NCI-H2227 treated with DMSO at 0.1 percent for 48 hours (cell line): ENCODE data around the gene CHRDL2.
A peak's percentile ranks its signal among the peaks of the same experiment; 100 is the strongest.

Experiments
- DNase-seq: peaks from one replicate; lab custom pipeline; 2025; lab: John Stamatoyannopoulos, UW

Gene CHRDL2

DNA sequence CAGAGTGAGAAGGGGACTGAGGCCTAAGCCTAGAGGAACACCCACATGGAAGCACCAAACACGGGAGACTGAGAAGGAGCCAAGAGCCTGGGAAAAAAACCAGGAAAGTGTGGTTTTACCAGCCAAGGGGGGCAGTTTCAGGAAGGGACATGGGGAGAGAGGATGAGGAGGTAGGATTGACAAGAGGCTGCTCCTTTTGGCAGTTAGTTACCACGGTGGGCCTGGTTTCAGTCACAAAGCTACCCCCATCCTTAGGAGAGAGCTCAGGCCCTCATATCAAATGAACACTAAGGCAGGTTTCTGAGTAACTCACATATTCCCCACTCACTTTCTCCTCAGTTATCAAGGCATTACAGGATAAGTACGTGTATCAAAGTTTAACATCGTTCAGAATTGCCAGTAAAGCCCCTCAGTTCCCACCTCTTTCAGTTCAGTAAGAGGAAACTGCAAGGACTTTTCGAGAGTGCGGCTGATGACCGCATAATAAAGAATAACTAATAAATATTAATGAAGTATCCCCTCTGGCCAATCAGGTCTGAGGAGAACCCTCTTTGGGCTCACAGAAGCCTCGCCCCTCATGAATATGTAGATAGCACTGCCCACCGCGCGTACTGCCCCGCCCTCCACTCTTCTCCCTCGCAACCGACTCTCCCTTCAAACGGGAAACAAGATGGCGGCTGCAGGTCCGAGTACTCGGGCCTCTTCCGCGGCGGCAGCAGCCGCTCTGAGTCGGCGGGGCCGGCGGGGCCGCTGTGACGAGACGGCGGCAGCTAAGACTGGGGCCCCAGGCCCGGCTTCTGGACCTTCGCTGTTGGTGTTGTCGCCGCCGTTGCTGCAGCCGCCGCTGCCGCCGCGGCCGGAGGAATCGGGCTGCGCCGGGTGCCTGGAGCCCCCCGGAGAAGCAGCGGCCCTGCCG, 17.2 kb upstream of the CHRDL2 start, which contains the start of gene RNF169:
TSS of gene RNF169 (plus strand) at position 639 of the 916 bp plus-strand sequence. CDS start at position 671, 32 bp downstream.
- DNase-seq, result peak; percentile 96

DNA sequence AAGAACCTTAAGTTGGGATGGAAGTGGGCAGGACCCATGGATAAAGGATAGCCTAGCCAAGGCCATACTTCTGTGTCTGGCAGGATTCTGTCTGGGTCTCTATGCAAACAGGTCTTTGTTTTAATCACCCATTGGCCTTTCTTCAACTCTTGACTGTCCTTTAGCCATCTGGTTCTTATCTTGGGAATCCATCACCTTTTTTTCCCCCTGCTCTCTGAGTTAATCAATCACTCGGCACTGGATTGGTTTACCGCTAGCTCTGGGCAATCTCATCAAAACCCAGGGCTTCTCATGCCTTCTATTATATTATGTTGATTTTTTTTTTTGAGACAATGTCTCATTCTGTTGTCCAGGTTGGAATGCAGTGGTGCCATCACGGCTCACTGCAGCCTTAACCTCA, 15.6 kb upstream of the CHRDL2 start:
- DNase-seq, result no peak

DNA sequence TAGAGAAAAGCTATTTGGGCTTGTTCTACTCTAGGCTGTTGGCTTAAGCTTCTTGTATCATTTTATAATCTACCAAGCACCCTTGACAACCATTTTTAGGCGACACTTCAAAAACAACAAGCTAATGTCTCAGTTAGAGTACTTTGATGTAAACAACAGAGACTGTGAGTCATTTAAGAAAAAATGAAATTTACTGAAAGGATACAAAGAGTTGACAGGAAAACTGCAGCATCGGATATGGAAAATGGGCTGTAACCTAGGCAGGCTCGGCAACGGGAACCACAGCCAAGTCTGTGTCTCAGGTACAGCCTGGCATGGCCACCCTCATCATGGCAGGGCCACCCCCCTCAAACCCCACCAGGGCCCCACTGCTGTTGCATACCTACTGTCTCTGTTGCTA, 13.1 kb upstream of the CHRDL2 start:
- DNase-seq, result no peak

DNA sequence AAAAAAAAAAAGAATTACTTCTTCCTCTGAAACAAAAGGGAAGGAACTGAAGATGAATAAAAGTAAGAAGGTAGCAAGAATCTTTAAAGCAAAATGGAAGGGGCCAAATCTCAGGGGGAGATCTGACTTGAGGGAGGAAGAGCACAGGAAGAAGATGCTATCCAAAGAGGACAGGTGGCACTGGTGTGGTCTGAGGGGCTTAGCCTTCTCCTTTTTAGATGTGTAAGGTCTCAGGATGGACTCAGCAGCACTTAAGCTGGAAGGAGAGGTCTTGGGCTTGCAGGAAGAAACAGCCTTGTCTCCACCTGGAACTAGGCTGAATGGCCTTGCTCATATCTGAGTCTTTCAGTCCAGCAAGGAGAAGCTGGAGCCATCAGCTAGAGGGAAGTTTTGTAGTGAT, 12.4 kb upstream of the CHRDL2 start:
- DNase-seq, result no peak

DNA sequence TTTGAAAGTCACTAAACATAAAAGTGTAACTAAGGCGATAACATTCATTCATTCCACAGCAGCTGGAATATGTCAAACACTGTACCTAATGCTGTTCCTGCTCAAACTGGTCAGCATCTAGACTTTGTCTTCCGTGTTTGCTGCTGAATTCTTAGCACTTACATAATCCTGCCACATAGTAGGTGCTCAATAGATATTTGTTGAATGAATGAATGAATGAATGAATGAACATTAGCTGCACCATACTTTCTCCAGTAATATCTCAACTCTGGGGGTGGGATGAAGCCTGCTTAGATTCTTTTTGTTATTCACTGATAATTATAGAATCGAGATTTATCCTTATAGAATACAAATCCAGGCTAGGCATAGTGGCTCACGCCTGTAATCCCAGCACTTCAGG, 10.8 kb upstream of the CHRDL2 start:
- no peak for DNase-seq

DNA sequence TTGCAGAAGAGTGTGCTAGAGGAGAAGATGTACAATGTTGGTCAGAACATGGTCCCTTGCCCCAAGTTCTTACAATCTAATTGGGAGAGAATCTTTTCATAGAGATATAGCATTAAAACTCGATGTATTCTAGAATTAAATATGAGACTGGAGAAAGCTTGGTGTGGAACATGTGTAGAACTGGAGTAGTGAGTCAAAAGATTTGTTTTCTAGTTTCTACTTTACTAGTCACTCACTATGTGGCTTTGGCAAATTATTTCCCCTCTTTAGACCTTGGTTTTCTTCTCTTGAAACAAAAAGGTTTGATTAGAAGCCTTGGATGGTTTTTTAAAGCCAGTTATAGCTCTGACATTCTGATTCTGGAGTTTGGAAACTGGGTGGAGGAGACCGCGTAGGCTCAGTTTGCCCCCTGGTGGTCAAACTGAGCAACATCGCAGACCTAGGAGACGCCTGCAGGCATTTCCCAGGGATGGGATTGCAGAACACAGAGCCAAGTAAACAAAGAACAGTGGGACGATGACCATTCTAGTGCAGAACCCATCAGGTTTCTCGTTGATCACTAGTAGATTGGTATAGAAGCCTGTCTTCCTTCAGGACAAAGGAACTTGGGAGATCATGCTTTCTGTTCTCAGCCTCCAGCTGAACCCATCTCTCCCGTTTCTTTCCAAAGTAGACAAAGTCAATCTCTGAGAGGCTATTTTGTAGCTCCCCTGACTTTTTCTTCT, 8.5 kb upstream of the CHRDL2 start:
- DNase-seq, result peak; percentile 65

DNA sequence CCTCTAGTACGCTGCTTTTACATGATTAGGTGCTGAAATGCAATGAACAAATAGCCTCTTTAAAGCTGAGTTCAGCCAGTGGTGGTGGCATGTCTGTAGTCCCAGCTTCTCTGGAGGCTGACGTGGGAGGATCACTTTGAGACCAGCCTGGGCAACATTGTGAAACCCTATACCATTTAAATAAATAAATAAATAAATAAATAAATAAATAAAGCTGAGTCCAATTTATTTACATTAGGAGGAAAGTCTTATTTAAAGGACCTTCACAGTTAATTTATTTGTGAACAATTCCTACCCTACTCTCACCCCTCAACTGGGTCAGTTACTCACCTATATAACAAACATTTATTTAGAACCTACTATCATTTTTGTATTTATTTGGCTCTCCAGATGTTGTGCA, 4.8 kb upstream of the CHRDL2 start:
- no peak for DNase-seq

DNA sequence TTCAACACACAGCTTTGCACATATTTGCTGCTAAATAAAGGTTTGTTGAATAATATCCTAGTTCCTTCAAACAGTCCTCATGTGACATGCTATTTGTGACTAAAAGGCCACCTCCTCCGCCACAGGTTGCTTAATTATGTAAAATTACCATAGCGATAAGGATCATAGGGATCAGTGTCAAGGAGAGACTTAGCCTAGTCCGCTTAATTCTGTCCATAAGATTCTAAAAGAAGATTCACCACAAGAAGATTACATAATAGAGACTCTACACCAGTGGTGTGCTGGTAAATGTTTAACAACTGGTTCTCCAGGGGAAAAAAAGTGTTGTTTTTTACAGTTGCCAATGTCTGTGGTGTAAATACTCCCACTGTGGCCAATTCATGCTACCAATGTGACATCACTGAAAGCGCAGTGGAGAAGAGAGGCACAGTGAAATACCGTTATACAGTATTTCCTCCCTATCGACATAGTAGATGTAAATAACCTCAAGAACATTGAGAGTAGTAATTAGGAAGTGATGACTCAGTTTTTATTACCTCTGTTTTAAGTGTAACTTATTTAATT, 4.2 kb upstream of the CHRDL2 start:
- DNase-seq, result no peak

DNA sequence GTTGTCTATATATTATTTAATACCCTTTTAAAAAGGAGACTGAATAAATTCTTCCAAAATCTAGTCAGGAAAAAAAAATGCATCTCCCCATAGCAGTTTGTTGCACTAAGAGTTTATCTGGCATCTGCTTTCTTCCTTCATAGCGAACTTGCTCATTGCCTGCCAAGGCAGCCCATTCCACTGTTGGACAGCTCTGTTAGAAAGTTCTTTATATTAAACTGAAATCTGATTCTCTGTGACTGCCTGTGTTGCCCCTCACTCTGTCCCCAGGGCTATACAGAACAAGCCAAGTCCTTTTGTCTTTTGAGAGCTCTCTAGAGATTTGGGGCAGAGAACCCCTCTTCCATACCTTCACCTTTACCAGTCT, 3.3 kb upstream of the CHRDL2 start:
- no peak for DNase-seq

DNA sequence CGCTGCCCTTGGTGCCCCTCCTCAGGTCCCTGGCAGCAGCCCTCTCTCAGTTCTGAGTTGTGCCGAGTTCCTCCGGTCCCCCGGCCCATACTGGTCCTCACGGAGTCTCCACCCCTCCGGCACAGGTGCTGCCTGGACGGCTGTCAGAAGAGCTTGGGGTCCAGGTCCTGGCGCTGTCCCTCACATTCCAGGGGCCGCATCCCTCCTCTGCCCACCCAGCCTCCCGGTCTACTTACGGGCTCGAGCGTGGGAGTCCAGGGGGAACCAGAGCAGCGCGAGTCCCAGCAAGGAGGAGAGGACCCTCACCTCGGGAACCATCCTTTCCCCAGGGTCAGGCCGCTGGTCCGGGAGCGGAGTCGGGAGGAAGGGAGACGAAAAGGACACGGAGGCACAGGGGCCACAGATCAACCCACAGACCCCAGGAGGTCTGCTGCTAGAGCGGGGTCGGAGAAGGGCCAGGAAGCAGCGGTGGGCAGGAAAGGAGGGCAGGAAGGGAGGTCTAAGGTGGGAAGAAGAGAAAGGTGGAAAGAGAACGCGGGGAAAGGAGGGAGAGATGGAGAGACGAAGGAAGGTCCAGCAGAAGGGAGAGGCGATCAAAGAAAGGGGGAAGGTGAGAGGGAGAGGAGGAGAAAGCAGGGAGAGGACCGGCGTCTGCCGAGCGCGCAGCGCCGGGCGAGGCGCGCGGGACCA, 510 bp downstream of the CHRDL2 start:
- no peak for DNase-seq

DNA sequence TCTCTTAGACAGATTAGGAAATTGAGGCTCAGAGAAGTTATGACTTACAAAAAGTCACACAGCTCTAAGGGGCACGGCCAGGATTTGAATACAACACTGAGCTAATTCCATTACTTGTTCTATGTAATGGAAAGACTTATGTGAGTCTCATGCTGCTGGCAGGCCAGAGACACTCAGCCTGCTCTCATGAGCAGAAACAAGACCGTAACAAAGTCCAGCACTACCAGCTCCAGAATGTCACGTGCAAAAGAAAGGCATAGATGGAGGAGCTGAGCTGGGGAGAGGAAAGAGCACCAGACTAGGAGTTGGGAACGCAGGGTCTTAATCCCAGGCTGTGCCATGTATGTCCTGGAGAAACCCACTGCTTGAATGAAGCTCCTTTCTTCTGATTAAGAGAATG, 1.8 kb downstream of the CHRDL2 start:
- no peak for DNase-seq

DNA sequence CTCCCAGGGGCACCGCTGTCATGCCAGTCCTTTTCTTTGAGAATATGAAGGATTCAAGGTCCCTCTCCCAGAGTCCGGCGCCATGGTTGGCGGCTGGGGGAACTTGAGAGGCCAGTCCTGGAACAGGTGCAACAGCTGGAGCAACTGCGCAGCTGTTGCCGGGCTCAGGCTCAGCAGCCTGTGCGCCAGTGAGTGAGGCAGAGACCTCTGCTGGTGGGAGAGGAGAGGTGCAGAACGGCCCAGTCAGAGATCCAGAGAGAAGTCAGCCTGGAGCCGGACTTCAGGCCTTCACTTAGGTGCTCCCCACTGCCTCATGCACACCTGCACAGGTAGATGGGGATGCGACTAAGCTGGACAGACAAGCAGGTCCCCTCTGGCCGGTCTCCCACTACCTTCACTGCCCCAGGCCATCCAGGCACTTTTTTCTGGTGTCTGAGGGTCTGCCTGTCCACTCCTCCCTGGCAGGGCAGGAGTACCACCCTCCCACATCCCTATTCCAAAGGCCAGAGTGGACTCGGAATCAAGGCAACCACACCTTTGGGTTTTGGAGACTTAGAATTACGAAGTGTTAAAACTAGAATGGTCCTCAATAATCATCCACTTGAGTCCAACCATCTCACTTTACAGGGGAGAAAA, 4.6 kb downstream of the CHRDL2 start:
- peak; percentile 64 for DNase-seq

DNA sequence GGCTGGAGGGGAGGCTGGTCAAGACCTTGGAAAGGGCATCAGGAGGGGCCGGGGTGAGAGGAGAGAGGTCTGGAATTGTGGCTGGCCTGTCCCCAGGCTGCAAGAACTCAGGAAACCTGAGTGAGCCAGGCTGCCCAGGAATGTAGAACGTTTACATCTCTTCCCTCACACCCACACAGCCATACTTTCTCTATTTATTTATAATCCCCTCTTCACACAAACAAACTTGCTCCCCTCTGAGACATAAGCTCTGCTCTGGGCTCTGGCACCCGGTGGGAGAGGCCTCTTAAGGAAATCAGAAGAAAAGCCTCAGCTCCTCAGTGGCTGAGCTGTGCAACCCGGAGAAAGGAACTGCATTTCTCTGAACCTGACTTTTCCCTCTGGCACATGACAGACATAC, 5.5 kb downstream of the CHRDL2 start:
- no peak for DNase-seq

DNA sequence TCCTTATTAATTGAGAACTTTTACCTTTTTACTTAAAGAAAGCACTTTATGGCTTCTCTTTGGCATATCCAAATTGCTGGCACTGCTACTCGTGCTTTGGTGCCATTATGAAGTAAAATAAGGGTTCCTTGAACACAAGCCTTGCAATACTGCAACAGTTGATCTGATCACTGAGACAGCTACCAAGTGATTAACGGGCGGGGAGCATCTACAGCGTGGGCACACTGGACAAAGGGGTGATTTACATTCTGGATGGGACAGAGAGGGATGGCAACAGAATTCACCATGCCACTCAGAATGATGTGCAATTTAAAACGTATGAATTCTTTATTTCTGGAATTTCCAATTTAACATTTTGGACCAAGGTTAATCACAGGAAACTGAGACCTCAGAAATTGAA, 7.7 kb downstream of the CHRDL2 start:
- no peak for DNase-seq

DNA sequence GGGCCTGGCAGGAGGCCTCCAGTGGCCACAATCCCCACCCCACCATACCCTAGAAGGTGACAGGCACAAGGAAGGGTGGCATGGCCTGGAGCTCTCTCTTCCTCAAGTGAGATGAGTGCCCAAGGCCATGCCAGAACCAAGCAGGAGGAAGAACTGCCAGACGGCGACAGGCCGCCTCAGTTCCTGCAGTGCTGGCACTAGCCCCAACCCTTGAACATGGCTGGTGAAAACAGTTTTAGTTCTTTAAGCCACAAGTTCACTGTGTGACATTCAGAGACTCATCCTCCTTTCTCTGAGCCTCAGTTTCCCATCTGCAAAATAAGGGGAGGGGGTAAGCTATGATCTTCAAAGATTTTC, 9.8 kb downstream of the CHRDL2 start:
- DNase-seq, result no peak

DNA sequence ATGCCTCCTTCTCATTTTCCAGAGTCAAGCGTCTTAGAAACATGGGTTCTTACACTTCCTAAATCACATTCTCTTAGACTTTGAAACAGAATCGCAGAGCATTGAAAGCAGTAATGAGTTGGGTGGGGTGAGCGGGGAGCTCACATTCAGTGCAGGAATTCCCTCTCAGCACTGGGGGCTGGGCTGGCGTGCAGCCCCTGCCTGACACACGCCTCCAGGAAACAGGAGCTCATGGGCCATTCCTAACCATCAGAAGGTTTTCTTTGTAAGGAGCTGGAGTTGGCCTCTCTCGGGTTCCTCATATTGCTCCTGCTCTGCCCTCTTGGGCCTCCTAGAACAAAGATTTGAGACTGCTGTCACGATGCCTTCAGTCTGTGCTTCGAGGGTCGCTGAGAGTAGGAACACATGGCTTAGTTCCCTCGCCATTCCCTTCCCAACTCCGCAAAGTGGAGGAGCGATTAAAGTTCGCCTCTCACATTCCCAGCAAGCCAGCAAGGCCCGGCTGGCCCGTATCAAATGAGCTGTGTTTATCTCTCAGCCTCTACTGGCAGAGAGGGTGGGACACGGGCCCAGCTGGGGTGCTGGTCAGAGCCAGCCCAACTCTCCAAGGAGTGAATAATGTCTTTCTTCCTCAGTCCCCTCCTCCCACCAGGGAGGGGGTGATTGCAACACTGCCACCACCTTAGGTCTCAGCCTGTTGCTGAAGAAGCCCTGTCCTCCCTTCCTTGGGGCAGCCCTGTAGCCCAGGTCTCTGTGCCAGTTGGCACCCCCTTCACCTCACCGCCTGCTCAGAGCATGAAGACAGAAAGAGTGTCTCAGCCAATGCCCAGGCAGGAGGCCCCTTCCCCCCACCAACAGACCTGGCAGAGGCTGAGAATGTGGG, 10.4 kb downstream of the CHRDL2 start:
- no peak for DNase-seq

DNA sequence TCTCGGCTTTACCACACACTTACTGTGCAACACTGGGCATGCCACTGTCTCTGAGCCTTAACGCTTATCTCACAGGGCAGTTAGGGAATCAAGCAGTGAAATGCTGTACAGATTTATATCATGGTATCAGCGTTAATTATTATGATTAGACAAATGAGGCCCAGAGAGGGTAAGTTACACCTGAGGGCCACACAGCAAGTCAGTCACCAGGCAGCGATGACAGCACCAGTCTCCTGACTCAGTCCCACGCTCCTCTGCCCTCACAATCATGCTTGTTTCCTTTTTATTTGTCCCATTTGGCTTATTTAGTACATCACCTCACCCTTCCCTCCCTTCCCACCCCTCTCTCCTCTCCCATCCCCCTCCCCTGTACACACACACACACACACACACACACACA, 12.2 kb downstream of the CHRDL2 start:
- no peak for DNase-seq

DNA sequence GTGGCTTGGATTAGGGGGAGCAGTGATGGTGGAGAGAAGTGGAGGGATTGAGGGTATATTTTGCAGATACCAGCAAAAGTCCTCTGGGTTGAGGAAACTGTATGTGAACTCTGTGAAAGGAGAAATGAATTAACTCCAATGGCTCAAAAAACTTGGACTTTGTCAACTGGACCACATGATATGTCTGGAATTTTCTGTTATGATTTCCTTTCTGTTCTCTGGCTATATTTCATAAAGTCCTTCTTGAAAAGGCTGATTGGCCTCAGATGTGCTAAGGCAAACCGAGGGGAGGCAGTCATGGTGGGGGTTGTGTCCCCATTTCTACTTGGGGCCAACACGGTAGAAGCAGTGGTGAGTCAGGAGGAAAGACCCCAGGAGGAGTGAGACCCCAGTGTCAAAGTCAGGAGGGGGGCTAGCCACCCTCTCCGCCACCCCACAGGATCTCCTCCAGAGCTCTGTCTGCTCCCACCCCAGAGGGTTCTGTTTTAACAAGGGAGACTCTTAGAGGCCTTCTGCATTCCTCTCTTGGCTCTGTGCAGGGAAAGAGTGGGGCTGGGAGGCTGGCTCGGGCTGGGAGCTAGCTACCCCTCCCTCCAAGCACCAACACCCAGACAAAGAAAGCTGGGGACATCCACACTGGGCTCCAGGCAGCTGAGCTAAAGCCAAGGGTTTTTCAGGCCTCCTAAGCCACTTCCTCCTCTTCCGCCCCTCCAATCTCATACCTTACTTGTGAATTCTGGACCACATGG, 13.8 kb downstream of the CHRDL2 start:
- no peak for DNase-seq

DNA sequence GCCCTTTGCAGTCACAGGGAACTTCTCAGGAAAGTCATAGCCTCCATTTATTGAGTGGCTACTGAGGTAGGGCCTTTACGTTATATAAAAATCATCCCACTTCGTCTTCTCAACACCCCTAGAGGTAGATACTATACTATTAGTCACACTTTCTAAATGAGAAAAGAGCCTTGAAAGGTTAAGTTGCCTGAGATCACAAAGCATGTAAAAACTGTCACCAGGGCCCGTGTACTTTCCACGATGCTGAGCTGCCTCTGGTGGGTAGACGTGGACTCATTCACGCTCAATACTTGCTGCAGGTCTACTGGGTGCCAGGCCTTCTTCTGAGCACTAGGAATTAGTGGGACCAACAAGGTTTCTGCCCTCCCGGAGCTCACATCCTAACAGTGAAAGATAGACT, 16.3 kb downstream of the CHRDL2 start:
- no peak for DNase-seq

DNA sequence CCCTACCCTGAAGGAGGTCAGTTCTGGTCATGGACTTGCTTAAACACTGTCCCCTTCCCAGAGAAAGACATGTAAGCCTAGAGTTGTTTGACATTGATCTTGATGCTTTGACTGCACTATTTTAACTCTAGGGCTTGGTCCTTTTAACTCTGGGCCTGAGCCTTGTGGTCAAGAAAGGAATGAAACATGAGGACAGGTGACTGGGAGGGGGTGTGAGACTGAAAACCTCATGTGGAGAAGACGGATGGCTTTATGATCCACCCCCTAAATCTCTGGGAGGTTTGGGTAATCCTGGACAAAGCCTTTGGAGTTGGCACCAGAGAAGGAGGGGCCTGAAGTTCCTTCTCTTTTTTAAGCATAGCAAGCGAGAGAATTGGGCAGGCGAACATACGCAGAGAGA, 17.5 kb downstream of the CHRDL2 start:
- DNase-seq, result no peak
